Erythroblast (primary cell): ENCODE data around the gene CPXM2.
"Not testable (repeated sequence)": the region's sequence is repeated elsewhere in the genome, so short reads cannot be mapped to it uniquely, and the experiment has no call there.

Experiments
- GATA1 ChIP-seq: IDR thresholded peaks from 2 replicates; pipeline ENCODE4 v1.6.1; 2011; ENCODE audit warnings: low read depth, mild to moderate bottlenecking, control low read depth, low read length, moderate library complexity
- POLR2A ChIP-seq: IDR thresholded peaks from 2 replicates; pipeline ENCODE4 v1.6.1; 2011; ENCODE audit warnings: mild to moderate bottlenecking, low read length

GRCh38 chr10:123736917-123737316 is 154.7 kb downstream of the CPXM2 start:
- TF ChIP-seq POLR2A, GATA1: not testable (repeated sequence)
